HCT116 (cell line): ENCODE data around the gene LHPP. TPM values are rescaled to one million over a fixed set of nuclear protein-coding genes. Genes with fewer than 3 reads are reported as not detected.

Source experiments
- ATAC-seq: fragments of 200-7000 bp; cut with Tn5 transposase; 2 replicates; pipeline ENCODE4 v1.9.1; 2020; ENCODE audit warnings: mild to moderate bottlenecking, moderate library complexity
- BruUV-seq: library from RNA; stranded (reverse); fragments of 400-500 nt; replicated peaks from 2 replicates; lab custom pipeline; 2021; lab: Mats Ljungman, UMichigan
- CTCF ChIA-PET: fragments of 300-600 bp; sonication (Branson Sonifier 250); formaldehyde crosslinking; loops from one replicate; lab custom pipeline; 2021; ENCODE audit warnings: antibody characterized with exemption; lab: Charles Lee
- POLR2A ChIA-PET: fragments of 300-600, 350-600 bp; sonication (Branson Sonifier 250); formaldehyde crosslinking; loops from one replicate; lab custom pipeline; 2021; ENCODE audit warnings: antibody characterized with exemption; lab: Charles Lee
- RAD21 ChIA-PET, 2 experiments: fragments of 300-600 bp; sonication (Branson Sonifier 250); formaldehyde crosslinking; loops; one replicate each; lab custom pipeline; 2023; ENCODE audit warnings: low total read pairs in 2 of 2; ENCODE audit not compliant: uncharacterized antibody in 2 of 2, unreplicated experiment in 2 of 2, low non-redundant PET in 1 of 2; lab: Charles Lee
- DNase-seq: peaks from one replicate; pipeline ENCODE4 v3.0.0-alpha.2; 2010; ENCODE audit warnings: low read depth, low spot score
- H2AFZ ChIP-seq: fragments of 200-600 bp; shearing (Covaris generic), sonication (generic); 2 replicates; pipeline ENCODE4 v1.6.1; 2017; ENCODE audit warnings: low read depth, mixed run types, mixed read lengths, antibody characterized with exemption, low read length; ENCODE audit not compliant: poor library complexity, severe bottlenecking
- H3K27ac ChIP-seq: 2 replicates; pipeline ENCODE4 v1.5.1; 2012; ENCODE audit warnings: low read depth, low read length
- H3K27me3 ChIP-seq: fragments of 200-600 bp; sonication (generic); 2 replicates; pipeline ENCODE4 v1.6.1; 2016; ENCODE audit warnings: mixed run types, low read length, mixed read lengths; ENCODE audit not compliant: insufficient read depth
- H3K36me3 ChIP-seq, 2 experiments: fragments of 200-500 bp in 1 of 2; fragments of 200-600 bp in 1 of 2; sonication (Bioruptor generic) in 1 of 2; sonication (generic) in 1 of 2; 2 replicates each; pipeline versions ENCODE4 v1.5.1 to v1.6.1; 2014 to 2016; ENCODE audit warnings: low read length in 2 of 2, inconsistent platforms in 1 of 2, mixed read lengths in 1 of 2, mixed run types in 1 of 2; ENCODE audit not compliant: insufficient read depth in 2 of 2, control insufficient read depth in 1 of 2
- H3K4me1 ChIP-seq, 2 experiments: fragments of 200-600 bp in 1 of 2; sonication (generic) in 1 of 2; 2 replicates each; pipeline versions ENCODE4 v1.5.1 to v1.6.1; 2012 to 2017; ENCODE audit warnings: low read length in 2 of 2, inconsistent platforms in 1 of 2, mild to moderate bottlenecking in 1 of 2, mixed read lengths in 1 of 2, mixed run types in 1 of 2, moderate library complexity in 1 of 2; ENCODE audit not compliant: insufficient read depth in 2 of 2, control insufficient read depth in 1 of 2
- H3K4me2 ChIP-seq: fragments of 200-600 bp; sonication (generic); 2 replicates; pipeline ENCODE4 v1.6.1; 2017; ENCODE audit warnings: mixed run types, low read length, mixed read lengths
- H3K4me3 ChIP-seq, 2 experiments: fragments of 200-600 bp in 1 of 2; sonication (generic) in 1 of 2; replicated peaks in 1 of 2; 2 replicates each; pipeline ENCODE4 v1.5.1; 2011 to 2016; ENCODE audit warnings: low read length in 2 of 2, control low read depth in 1 of 2, low read depth in 1 of 2, mild to moderate bottlenecking in 1 of 2, mixed read lengths in 1 of 2, mixed run types in 1 of 2
- H3K79me2 ChIP-seq: fragments of 200-600 bp; sonication (generic); 2 replicates; pipeline ENCODE4 v1.6.1; 2017; ENCODE audit warnings: mild to moderate bottlenecking, mixed run types, low read length, moderate library complexity, mixed read lengths; ENCODE audit not compliant: insufficient read depth
- H3K9ac ChIP-seq: fragments of 200-600 bp; sonication (generic); 2 replicates; pipeline ENCODE4 v1.6.1; 2016; ENCODE audit warnings: low read length, mixed read lengths
- H3K9me2 ChIP-seq: fragments of 200-600 bp; sonication (generic), shearing (Covaris generic); 2 replicates; pipeline ENCODE4 v1.6.1; 2017; ENCODE audit warnings: mixed run types, mild to moderate bottlenecking, moderate library complexity; ENCODE audit not compliant: insufficient read depth
- H3K9me3 ChIP-seq, 2 experiments: fragments of 200-500 bp in 1 of 2; fragments of 200-600 bp in 1 of 2; sonication (Bioruptor generic) in 1 of 2; sonication (generic) in 1 of 2; 2 replicates each; pipeline ENCODE4 v1.6.1; 2014 to 2017; ENCODE audit warnings: low read length in 2 of 2, mixed read lengths in 2 of 2, inconsistent platforms in 1 of 2, low read depth in 1 of 2, mild to moderate bottlenecking in 1 of 2, mixed run types in 1 of 2, moderate library complexity in 1 of 2; ENCODE audit not compliant: control insufficient read depth in 1 of 2, insufficient read depth in 1 of 2
- H4K20me1 ChIP-seq: fragments of 200-600 bp; sonication (generic), shearing (Covaris generic); 2 replicates; pipeline ENCODE4 v1.6.1; 2017; ENCODE audit warnings: mixed run types, mild to moderate bottlenecking, moderate library complexity; ENCODE audit not compliant: insufficient read depth
- CBX3 ChIP-seq: IDR thresholded peaks from 2 replicates; pipeline ENCODE4 v1.6.1; 2012; ENCODE audit warnings: low read depth
- EGR1 ChIP-seq: IDR thresholded peaks from 2 replicates; pipeline ENCODE4 v1.6.1; 2012; ENCODE audit warnings: low read depth
- EZH2phosphoT487 ChIP-seq: fragments of 200-600 bp; IDR thresholded peaks from 2 replicates; pipeline ENCODE4 v1.6.1; 2018; ENCODE audit warnings: antibody characterized with exemption, borderline replicate concordance
- FOSL1 ChIP-seq: IDR thresholded peaks from 2 replicates; pipeline ENCODE4 v1.6.1; 2012; ENCODE audit warnings: low read depth
- JUND ChIP-seq: IDR thresholded peaks from 2 replicates; pipeline ENCODE4 v1.6.1; 2012
- POLR2A ChIP-seq: IDR thresholded peaks from 2 replicates; pipeline ENCODE4 v1.7.0; 2011; ENCODE audit warnings: borderline replicate concordance; ENCODE audit not compliant: insufficient read depth, insufficient read length; ENCODE audit errors: extremely low read depth
- POLR2AphosphoS5 ChIP-seq: IDR thresholded peaks from 2 replicates; pipeline ENCODE4 v1.6.1; 2011; ENCODE audit warnings: mild to moderate bottlenecking, low read depth, low read length, moderate library complexity
- RAD21 ChIP-seq: IDR thresholded peaks from 2 replicates; pipeline ENCODE4 v1.6.1; 2012; ENCODE audit warnings: low read depth, mild to moderate bottlenecking
- SIN3A ChIP-seq: IDR thresholded peaks from 2 replicates; pipeline ENCODE4 v1.6.1; 2012; ENCODE audit warnings: low read depth
- SP1 ChIP-seq: IDR thresholded peaks from 2 replicates; pipeline ENCODE4 v1.6.1; 2012; ENCODE audit warnings: low read depth
- SRF ChIP-seq: IDR thresholded peaks from 2 replicates; pipeline ENCODE4 v1.6.1; 2012; ENCODE audit warnings: low read depth
- TCF7L2 ChIP-seq: IDR thresholded peaks from 2 replicates; pipeline ENCODE4 v1.7.0; 2011; ENCODE audit warnings: borderline replicate concordance, inconsistent platforms; ENCODE audit not compliant: insufficient read depth, insufficient read length; ENCODE audit errors: extremely low read depth
- ZFX ChIP-seq: fragments of 450-650 bp; IDR thresholded peaks from 2 replicates; pipeline ENCODE4 v1.6.1; 2017
- ZNF274 ChIP-seq: fragments of 200-500 bp; sonication (Bioruptor generic); IDR thresholded peaks from 2 replicates; pipeline ENCODE4 v1.6.1; 2014; ENCODE audit warnings: mild to moderate bottlenecking, low read depth, low read length, inconsistent platforms
- intact Hi-C: fragments of 100-400 bp; cut with micrococcal nuclease; formaldehyde crosslinking; loops from 2 replicates; pipeline ENCODE4 v1.10.0; 2022
- total RNA-seq: library from RNA; stranded (reverse); gene quantifications from one replicate; pipeline ENCODE4 v1.2.1, GENCODE V29; 2021; ENCODE audit not compliant: unreplicated experiment
- TF ChIP-seq, protein P1 (sequence below): IDR thresholded peaks from 2 replicates; pipeline ENCODE4 v1.6.1; 2012; ENCODE audit warnings: low read depth
- TF ChIP-seq, protein P2 (sequence below), 3 experiments: fragments of 200-600 bp in 1 of 3; sonication (generic) in 1 of 3; IDR thresholded peaks in 2 of 3; conservative IDR thresholded peaks in 1 of 3; 2 replicates each; pipeline ENCODE4 v1.5.1; 2012 to 2017; ENCODE audit warnings: low read depth in 2 of 3, low read length in 2 of 3, antibody characterized with exemption in 1 of 3, borderline replicate concordance in 1 of 3, control low read depth in 1 of 3, mild to moderate bottlenecking in 1 of 3, mixed read lengths in 1 of 3, mixed run types in 1 of 3, moderate library complexity in 1 of 3; ENCODE audit not compliant: insufficient read depth in 1 of 3
- TF ChIP-seq, protein P3 (sequence below): IDR thresholded peaks from 2 replicates; pipeline ENCODE4 v1.6.1; 2012
- TF ChIP-seq, protein P4 (sequence below): IDR thresholded peaks from 2 replicates; pipeline ENCODE4 v1.6.1; 2012

Gene LHPP
- total RNA-seq, 1 experiment from 2014 or later, result 45.8 TPM

DNA sequence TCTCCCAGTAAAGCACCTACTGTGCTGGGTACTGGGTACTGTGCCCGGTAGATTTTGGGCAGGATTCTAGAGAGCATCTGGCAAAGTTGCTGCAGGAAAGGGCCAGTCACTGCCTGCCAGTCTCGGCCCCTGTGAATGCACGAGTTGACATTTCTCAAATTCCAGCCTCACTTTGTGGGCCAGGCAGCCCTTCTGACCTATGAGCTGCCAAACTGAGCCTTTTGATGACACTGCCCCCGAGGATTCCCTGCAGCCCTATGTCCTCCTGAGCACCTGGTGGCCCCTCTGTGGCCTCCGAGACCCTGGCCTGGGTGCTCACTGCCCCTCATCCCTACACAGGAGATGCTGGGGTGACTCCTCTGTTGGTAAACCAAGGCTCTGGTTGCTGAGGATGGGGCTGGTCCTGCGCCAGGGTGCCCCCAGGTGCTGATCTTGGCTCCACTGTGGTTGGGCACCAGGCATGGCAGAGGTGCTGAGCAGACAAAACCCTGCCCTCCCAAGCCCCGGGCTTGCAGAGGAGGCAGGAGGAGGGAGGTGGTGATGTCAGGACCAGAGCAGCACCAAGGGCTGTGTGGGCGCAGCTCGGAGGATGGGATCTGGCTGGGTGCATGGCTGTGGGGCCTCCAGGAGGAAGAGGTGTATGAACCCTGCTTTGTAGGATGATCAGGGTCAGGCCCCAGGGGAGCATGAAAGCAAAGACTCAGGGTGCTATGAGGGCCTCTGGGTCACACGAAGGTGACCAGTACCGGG, 16.2 kb downstream of the LHPP start:
- ATAC-seq (no peak), DNase-seq (no peak)
- H3K4me2 ChIP-seq, result no peak overlapping the region
- no peaks in the 10 kb centered on the region for H3K79me2 ChIP-seq
- no TSS peak for BruUV-seq
- no peaks in the 10 kb centered on the region for H3K36me3 ChIP-seq
- POLR2A ChIA-PET, result no interaction called here
- intact Hi-C loops, result no loop called here
- H3K9me3 ChIP-seq, result no peaks in the 10 kb centered on the region
- H3K4me3 ChIP-seq, result no peak overlapping the region
- H4K20me1 ChIP-seq, result no peaks in the 10 kb centered on the region
- CTCF ChIA-PET, result no interaction called here
- H3K4me1 ChIP-seq, result peaks cover 3 to 7% of the 10 kb centered on the region in 2 experiments; a peak in 2 of 4 replicates
- H3K27ac ChIP-seq, result no peak overlapping the region
- H3K9ac ChIP-seq, result no peak overlapping the region
- H3K27me3 ChIP-seq, result no peaks in the 10 kb centered on the region
- H2AFZ ChIP-seq, result no peak overlapping the region
- H3K9me2 ChIP-seq, result no peaks in the 10 kb centered on the region
- RAD21 ChIA-PET, result no interaction called here
- TF ChIP-seq SIN3A (no peak), RAD21 (no peak), ZNF274 (no peak), SP1 (no peak), POLR2AphosphoS5 (no peak), TCF7L2 (no peak), EZH2phosphoT487 (no peak), FOSL1 (no peak), CBX3 (no peak), ZFX (no peak), SRF (no peak), JUND (no peak), EGR1 (no peak), POLR2A (no peak)
- TF ChIP-seq, protein P1, sequence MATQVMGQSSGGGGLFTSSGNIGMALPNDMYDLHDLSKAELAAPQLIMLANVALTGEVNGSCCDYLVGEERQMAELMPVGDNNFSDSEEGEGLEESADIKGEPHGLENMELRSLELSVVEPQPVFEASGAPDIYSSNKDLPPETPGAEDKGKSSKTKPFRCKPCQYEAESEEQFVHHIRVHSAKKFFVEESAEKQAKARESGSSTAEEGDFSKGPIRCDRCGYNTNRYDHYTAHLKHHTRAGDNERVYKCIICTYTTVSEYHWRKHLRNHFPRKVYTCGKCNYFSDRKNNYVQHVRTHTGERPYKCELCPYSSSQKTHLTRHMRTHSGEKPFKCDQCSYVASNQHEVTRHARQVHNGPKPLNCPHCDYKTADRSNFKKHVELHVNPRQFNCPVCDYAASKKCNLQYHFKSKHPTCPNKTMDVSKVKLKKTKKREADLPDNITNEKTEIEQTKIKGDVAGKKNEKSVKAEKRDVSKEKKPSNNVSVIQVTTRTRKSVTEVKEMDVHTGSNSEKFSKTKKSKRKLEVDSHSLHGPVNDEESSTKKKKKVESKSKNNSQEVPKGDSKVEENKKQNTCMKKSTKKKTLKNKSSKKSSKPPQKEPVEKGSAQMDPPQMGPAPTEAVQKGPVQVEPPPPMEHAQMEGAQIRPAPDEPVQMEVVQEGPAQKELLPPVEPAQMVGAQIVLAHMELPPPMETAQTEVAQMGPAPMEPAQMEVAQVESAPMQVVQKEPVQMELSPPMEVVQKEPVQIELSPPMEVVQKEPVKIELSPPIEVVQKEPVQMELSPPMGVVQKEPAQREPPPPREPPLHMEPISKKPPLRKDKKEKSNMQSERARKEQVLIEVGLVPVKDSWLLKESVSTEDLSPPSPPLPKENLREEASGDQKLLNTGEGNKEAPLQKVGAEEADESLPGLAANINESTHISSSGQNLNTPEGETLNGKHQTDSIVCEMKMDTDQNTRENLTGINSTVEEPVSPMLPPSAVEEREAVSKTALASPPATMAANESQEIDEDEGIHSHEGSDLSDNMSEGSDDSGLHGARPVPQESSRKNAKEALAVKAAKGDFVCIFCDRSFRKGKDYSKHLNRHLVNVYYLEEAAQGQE, result no peak
- TF ChIP-seq, protein P2, sequence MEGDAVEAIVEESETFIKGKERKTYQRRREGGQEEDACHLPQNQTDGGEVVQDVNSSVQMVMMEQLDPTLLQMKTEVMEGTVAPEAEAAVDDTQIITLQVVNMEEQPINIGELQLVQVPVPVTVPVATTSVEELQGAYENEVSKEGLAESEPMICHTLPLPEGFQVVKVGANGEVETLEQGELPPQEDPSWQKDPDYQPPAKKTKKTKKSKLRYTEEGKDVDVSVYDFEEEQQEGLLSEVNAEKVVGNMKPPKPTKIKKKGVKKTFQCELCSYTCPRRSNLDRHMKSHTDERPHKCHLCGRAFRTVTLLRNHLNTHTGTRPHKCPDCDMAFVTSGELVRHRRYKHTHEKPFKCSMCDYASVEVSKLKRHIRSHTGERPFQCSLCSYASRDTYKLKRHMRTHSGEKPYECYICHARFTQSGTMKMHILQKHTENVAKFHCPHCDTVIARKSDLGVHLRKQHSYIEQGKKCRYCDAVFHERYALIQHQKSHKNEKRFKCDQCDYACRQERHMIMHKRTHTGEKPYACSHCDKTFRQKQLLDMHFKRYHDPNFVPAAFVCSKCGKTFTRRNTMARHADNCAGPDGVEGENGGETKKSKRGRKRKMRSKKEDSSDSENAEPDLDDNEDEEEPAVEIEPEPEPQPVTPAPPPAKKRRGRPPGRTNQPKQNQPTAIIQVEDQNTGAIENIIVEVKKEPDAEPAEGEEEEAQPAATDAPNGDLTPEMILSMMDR (IDR thresholded peaks at IDR 0.05 in 2 of 3, conservative IDR thresholded peaks at IDR 0.05 in 1 of 3; ENCODE audit: borderline replicate concordance in 1 of 3, insufficient read depth in 1 of 3, low read depth in 2 of 3, low read length in 2 of 3), result no peak
- TF ChIP-seq, protein P3, sequence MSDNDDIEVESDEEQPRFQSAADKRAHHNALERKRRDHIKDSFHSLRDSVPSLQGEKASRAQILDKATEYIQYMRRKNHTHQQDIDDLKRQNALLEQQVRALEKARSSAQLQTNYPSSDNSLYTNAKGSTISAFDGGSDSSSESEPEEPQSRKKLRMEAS, result no peak
- TF ChIP-seq, protein P4, sequence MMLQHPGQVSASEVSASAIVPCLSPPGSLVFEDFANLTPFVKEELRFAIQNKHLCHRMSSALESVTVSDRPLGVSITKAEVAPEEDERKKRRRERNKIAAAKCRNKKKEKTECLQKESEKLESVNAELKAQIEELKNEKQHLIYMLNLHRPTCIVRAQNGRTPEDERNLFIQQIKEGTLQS, result no peak
- TF ChIP-seq, all 23 proteins: peak for 0
